Measurements from ENCODE around the gene NKAIN1. TPM values are rescaled to one million over a fixed set of nuclear protein-coding genes. Genes with fewer than 3 reads are reported as not detected.

Gene NKAIN1
- total and polyA plus RNA-seq, 2 experiments from 2014 or later, result 14.7 to 56.7 TPM

DNA sequence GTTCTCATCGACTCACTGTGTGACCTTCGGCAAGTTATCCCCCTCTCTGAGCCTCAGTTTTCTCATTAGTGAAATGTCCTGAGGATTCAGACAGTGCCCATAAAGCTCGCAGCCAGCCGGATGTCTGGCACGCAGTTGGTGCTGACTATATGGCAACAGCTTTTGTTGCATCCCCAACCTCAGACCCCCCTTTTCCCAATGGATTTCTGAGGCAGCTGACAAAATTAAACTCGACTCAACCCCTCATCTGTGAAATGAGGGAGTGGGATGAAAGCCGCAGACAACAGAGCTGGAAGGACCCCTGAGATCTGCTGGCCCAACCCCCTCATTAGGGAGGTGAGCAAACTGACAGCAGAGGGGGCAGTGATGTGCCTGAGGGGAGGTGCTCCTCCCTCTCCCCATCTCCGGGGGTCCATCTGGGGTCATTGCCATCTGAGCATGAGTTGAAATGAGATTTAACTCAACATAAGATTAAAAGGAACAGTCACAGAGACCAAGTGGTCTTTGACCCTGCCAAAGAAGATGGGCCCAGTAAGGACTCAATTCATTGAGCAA lies 40.4 kb downstream of the NKAIN1 start:
- Histone ChIP-seq H3K27ac (ENCODE audit: low read depth) (no peak overlapping the region), H3K9me2 (ENCODE audit: insufficient read depth) (no peaks in the 10 kb centered on the region), H3K27me3 (ENCODE audit: insufficient read depth) (no peaks in the 10 kb centered on the region), H3K4me1 (ENCODE audit: insufficient read depth) (peaks cover 8% of the 10 kb centered on the region; the same call in 1 of the 2 replicates), H2AFZ (no peak overlapping the region), H3K4me3 (no peak overlapping the region), H3K36me3 (ENCODE audit: insufficient read depth) (no peaks in the 10 kb centered on the region), H4K20me1 (replicated peaks; ENCODE audit: insufficient read depth) (no peaks in the 10 kb centered on the region; the same call in 1 of the 2 replicates), H3K79me2 (replicated peaks; ENCODE audit: insufficient read depth) (no peaks in the 10 kb centered on the region), H3K4me2 (0 out of 2 replicates have a peak overlapping the region, but pooled peaks have one; percentile 38), H3F3A (replicated peaks; ENCODE audit: low read depth) (no peaks in the 10 kb centered on the region)
- TF ChIP-seq CREB1 (CRISPR knock-in tag; IDR thresholded peaks at IDR 0.05; ENCODE audit: low read depth), result no peak
- no peak for TF ChIP-seq EZH2 (IDR thresholded peaks at IDR 0.05; ENCODE audit: low read depth, unreplicated experiment)
- TF ChIP-seq, protein P1, sequence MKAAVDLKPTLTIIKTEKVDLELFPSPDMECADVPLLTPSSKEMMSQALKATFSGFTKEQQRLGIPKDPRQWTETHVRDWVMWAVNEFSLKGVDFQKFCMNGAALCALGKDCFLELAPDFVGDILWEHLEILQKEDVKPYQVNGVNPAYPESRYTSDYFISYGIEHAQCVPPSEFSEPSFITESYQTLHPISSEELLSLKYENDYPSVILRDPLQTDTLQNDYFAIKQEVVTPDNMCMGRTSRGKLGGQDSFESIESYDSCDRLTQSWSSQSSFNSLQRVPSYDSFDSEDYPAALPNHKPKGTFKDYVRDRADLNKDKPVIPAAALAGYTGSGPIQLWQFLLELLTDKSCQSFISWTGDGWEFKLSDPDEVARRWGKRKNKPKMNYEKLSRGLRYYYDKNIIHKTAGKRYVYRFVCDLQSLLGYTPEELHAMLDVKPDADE (IDR thresholded peaks at IDR 0.05), result no peak
- TF ChIP-seq, protein P2, sequence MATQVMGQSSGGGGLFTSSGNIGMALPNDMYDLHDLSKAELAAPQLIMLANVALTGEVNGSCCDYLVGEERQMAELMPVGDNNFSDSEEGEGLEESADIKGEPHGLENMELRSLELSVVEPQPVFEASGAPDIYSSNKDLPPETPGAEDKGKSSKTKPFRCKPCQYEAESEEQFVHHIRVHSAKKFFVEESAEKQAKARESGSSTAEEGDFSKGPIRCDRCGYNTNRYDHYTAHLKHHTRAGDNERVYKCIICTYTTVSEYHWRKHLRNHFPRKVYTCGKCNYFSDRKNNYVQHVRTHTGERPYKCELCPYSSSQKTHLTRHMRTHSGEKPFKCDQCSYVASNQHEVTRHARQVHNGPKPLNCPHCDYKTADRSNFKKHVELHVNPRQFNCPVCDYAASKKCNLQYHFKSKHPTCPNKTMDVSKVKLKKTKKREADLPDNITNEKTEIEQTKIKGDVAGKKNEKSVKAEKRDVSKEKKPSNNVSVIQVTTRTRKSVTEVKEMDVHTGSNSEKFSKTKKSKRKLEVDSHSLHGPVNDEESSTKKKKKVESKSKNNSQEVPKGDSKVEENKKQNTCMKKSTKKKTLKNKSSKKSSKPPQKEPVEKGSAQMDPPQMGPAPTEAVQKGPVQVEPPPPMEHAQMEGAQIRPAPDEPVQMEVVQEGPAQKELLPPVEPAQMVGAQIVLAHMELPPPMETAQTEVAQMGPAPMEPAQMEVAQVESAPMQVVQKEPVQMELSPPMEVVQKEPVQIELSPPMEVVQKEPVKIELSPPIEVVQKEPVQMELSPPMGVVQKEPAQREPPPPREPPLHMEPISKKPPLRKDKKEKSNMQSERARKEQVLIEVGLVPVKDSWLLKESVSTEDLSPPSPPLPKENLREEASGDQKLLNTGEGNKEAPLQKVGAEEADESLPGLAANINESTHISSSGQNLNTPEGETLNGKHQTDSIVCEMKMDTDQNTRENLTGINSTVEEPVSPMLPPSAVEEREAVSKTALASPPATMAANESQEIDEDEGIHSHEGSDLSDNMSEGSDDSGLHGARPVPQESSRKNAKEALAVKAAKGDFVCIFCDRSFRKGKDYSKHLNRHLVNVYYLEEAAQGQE (IDR thresholded peaks at IDR 0.05; ENCODE audit: unreplicated experiment), result no peak
- Mint-ChIP-seq H3K36me3 (ENCODE audit: low read depth) (no peaks in the 10 kb centered on the region), H3K9me3 (no peaks in the 10 kb centered on the region; the same call in 2 of the 3 replicates), H3K4me3 (no peak overlapping the region), H3K4me1 (peaks cover 19% of the 10 kb centered on the region), H3K27ac (no peak overlapping the region), H3K27me3 (ENCODE audit: insufficient read depth, low read depth, poor library complexity) (peaks cover 2% of the 10 kb centered on the region)
- DNase-seq (ENCODE audit: low spot score), result no peak
- no peak for ATAC-seq

DNA sequence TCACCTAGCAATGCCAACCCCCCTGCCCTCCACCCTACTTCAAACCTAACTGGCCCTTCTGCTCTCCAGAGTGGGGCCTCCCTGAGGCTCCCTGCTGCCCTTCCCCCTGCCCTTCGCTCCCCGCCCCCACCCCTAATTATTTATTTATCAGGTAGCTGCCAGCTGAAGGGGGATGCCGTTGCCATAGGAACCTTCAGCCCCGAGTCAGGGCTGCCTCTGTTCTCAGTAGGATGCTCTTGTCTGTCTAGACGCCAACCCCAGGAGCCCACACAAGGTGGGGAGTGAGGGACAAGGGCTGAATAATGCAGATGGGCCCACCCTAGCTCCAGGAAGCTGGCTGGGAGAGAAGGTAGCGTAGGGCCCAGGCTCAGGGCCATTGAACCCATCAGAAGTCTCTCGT lies 41.1 kb downstream of the NKAIN1 start:
- peak; percentile 53 for ATAC-seq
- Histone ChIP-seq H3K4me2 (peak overlapping the region; percentile 38; the same call in 1 of the 2 replicates), H3K4me1 (ENCODE audit: insufficient read depth) (peaks cover 8% of the 10 kb centered on the region; the same call in 1 of the 2 replicates), H3K9me2 (ENCODE audit: insufficient read depth) (no peaks in the 10 kb centered on the region), H3K27me3 (ENCODE audit: insufficient read depth) (no peaks in the 10 kb centered on the region), H3K36me3 (ENCODE audit: insufficient read depth) (no peaks in the 10 kb centered on the region), H3F3A (replicated peaks; ENCODE audit: low read depth) (no peaks in the 10 kb centered on the region), H3K79me2 (replicated peaks; ENCODE audit: insufficient read depth) (no peaks in the 10 kb centered on the region), H2AFZ (no peak overlapping the region), H4K20me1 (replicated peaks; ENCODE audit: insufficient read depth) (no peaks in the 10 kb centered on the region; the same call in 1 of the 2 replicates), H3K4me3 (no peak overlapping the region), H3K27ac (ENCODE audit: low read depth) (no peak overlapping the region)
- Mint-ChIP-seq H3K36me3 (ENCODE audit: low read depth) (no peaks in the 10 kb centered on the region), H3K27ac (peak overlapping the region; percentile 38), H3K27me3 (ENCODE audit: insufficient read depth, low read depth, poor library complexity) (peaks cover 2% of the 10 kb centered on the region), H3K4me1 (peaks cover 24% of the 10 kb centered on the region), H3K9me3 (no peaks in the 10 kb centered on the region; the same call in 2 of the 3 replicates), H3K4me3 (no peak overlapping the region)
- peak; percentile 48 for DNase-seq (ENCODE audit: low spot score)
- no peak for TF ChIP-seq EZH2phosphoT487 (IDR thresholded peaks at IDR 0.05; ENCODE audit: unreplicated experiment)
- TF ChIP-seq, protein P2 (IDR thresholded peaks at IDR 0.05; ENCODE audit: unreplicated experiment), result no peak
- TF ChIP-seq, protein P3, sequence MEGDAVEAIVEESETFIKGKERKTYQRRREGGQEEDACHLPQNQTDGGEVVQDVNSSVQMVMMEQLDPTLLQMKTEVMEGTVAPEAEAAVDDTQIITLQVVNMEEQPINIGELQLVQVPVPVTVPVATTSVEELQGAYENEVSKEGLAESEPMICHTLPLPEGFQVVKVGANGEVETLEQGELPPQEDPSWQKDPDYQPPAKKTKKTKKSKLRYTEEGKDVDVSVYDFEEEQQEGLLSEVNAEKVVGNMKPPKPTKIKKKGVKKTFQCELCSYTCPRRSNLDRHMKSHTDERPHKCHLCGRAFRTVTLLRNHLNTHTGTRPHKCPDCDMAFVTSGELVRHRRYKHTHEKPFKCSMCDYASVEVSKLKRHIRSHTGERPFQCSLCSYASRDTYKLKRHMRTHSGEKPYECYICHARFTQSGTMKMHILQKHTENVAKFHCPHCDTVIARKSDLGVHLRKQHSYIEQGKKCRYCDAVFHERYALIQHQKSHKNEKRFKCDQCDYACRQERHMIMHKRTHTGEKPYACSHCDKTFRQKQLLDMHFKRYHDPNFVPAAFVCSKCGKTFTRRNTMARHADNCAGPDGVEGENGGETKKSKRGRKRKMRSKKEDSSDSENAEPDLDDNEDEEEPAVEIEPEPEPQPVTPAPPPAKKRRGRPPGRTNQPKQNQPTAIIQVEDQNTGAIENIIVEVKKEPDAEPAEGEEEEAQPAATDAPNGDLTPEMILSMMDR (conservative IDR thresholded peaks at IDR 0.05; ENCODE audit: low read depth in 2 of 2), result no peak

Data from GM23338 (cell line).